HCT116 (cell line): ENCODE measurements around the gene CFAP61. TPM values are rescaled to one million over a fixed set of nuclear protein-coding genes. Genes with fewer than 3 reads are reported as not detected.

ENCODE experiments used
- ATAC-seq: fragments of 200-7000 bp; cut with Tn5 transposase; 2 replicates; pipeline ENCODE4 v1.9.1; 2020; ENCODE audit warnings: mild to moderate bottlenecking, moderate library complexity
- BruUV-seq: library from RNA; stranded (reverse); fragments of 400-500 nt; replicated peaks from 2 replicates; lab custom pipeline; 2021; lab: Mats Ljungman, UMichigan
- CTCF ChIA-PET: fragments of 300-600 bp; sonication (Branson Sonifier 250); formaldehyde crosslinking; loops from one replicate; lab custom pipeline; 2021; ENCODE audit warnings: antibody characterized with exemption; lab: Charles Lee
- POLR2A ChIA-PET: fragments of 300-600, 350-600 bp; sonication (Branson Sonifier 250); formaldehyde crosslinking; loops from one replicate; lab custom pipeline; 2021; ENCODE audit warnings: antibody characterized with exemption; lab: Charles Lee
- RAD21 ChIA-PET, 2 experiments: fragments of 300-600 bp; sonication (Branson Sonifier 250); formaldehyde crosslinking; loops; one replicate each; lab custom pipeline; 2023; ENCODE audit warnings: low total read pairs in 2 of 2; ENCODE audit not compliant: uncharacterized antibody in 2 of 2, unreplicated experiment in 2 of 2, low non-redundant PET in 1 of 2; lab: Charles Lee
- DNase-seq: peaks from one replicate; pipeline ENCODE4 v3.0.0-alpha.2; 2010; ENCODE audit warnings: low read depth, low spot score
- H2AFZ ChIP-seq: fragments of 200-600 bp; shearing (Covaris generic), sonication (generic); 2 replicates; pipeline ENCODE4 v1.6.1; 2017; ENCODE audit warnings: low read depth, mixed run types, mixed read lengths, antibody characterized with exemption, low read length; ENCODE audit not compliant: poor library complexity, severe bottlenecking
- H3K27ac ChIP-seq: 2 replicates; pipeline ENCODE4 v1.5.1; 2012; ENCODE audit warnings: low read depth, low read length
- H3K27me3 ChIP-seq: fragments of 200-600 bp; sonication (generic); 2 replicates; pipeline ENCODE4 v1.6.1; 2016; ENCODE audit warnings: mixed run types, low read length, mixed read lengths; ENCODE audit not compliant: insufficient read depth
- H3K36me3 ChIP-seq, 2 experiments: fragments of 200-500 bp in 1 of 2; fragments of 200-600 bp in 1 of 2; sonication (Bioruptor generic) in 1 of 2; sonication (generic) in 1 of 2; 2 replicates each; pipeline versions ENCODE4 v1.5.1 to v1.6.1; 2014 to 2016; ENCODE audit warnings: low read length in 2 of 2, inconsistent platforms in 1 of 2, mixed read lengths in 1 of 2, mixed run types in 1 of 2; ENCODE audit not compliant: insufficient read depth in 2 of 2, control insufficient read depth in 1 of 2
- H3K4me1 ChIP-seq, 2 experiments: fragments of 200-600 bp in 1 of 2; sonication (generic) in 1 of 2; 2 replicates each; pipeline versions ENCODE4 v1.5.1 to v1.6.1; 2012 to 2017; ENCODE audit warnings: low read length in 2 of 2, inconsistent platforms in 1 of 2, mild to moderate bottlenecking in 1 of 2, mixed read lengths in 1 of 2, mixed run types in 1 of 2, moderate library complexity in 1 of 2; ENCODE audit not compliant: insufficient read depth in 2 of 2, control insufficient read depth in 1 of 2
- H3K4me2 ChIP-seq: fragments of 200-600 bp; sonication (generic); 2 replicates; pipeline ENCODE4 v1.6.1; 2017; ENCODE audit warnings: mixed run types, low read length, mixed read lengths
- H3K4me3 ChIP-seq, 2 experiments: fragments of 200-600 bp in 1 of 2; sonication (generic) in 1 of 2; replicated peaks in 1 of 2; 2 replicates each; pipeline ENCODE4 v1.5.1; 2011 to 2016; ENCODE audit warnings: low read length in 2 of 2, control low read depth in 1 of 2, low read depth in 1 of 2, mild to moderate bottlenecking in 1 of 2, mixed read lengths in 1 of 2, mixed run types in 1 of 2
- H3K79me2 ChIP-seq: fragments of 200-600 bp; sonication (generic); 2 replicates; pipeline ENCODE4 v1.6.1; 2017; ENCODE audit warnings: mild to moderate bottlenecking, mixed run types, low read length, moderate library complexity, mixed read lengths; ENCODE audit not compliant: insufficient read depth
- H3K9ac ChIP-seq: fragments of 200-600 bp; sonication (generic); 2 replicates; pipeline ENCODE4 v1.6.1; 2016; ENCODE audit warnings: low read length, mixed read lengths
- H3K9me2 ChIP-seq: fragments of 200-600 bp; sonication (generic), shearing (Covaris generic); 2 replicates; pipeline ENCODE4 v1.6.1; 2017; ENCODE audit warnings: mixed run types, mild to moderate bottlenecking, moderate library complexity; ENCODE audit not compliant: insufficient read depth
- H3K9me3 ChIP-seq, 2 experiments: fragments of 200-500 bp in 1 of 2; fragments of 200-600 bp in 1 of 2; sonication (Bioruptor generic) in 1 of 2; sonication (generic) in 1 of 2; 2 replicates each; pipeline ENCODE4 v1.6.1; 2014 to 2017; ENCODE audit warnings: low read length in 2 of 2, mixed read lengths in 2 of 2, inconsistent platforms in 1 of 2, low read depth in 1 of 2, mild to moderate bottlenecking in 1 of 2, mixed run types in 1 of 2, moderate library complexity in 1 of 2; ENCODE audit not compliant: control insufficient read depth in 1 of 2, insufficient read depth in 1 of 2
- H4K20me1 ChIP-seq: fragments of 200-600 bp; sonication (generic), shearing (Covaris generic); 2 replicates; pipeline ENCODE4 v1.6.1; 2017; ENCODE audit warnings: mixed run types, mild to moderate bottlenecking, moderate library complexity; ENCODE audit not compliant: insufficient read depth
- CBX3 ChIP-seq: IDR thresholded peaks from 2 replicates; pipeline ENCODE4 v1.6.1; 2012; ENCODE audit warnings: low read depth
- EGR1 ChIP-seq: IDR thresholded peaks from 2 replicates; pipeline ENCODE4 v1.6.1; 2012; ENCODE audit warnings: low read depth
- ELF1 ChIP-seq: IDR thresholded peaks from 2 replicates; pipeline ENCODE4 v1.6.1; 2012; ENCODE audit warnings: low read depth, borderline replicate concordance
- EZH2phosphoT487 ChIP-seq: fragments of 200-600 bp; IDR thresholded peaks from 2 replicates; pipeline ENCODE4 v1.6.1; 2018; ENCODE audit warnings: antibody characterized with exemption, borderline replicate concordance
- POLR2A ChIP-seq: IDR thresholded peaks from 2 replicates; pipeline ENCODE4 v1.7.0; 2011; ENCODE audit warnings: borderline replicate concordance; ENCODE audit not compliant: insufficient read depth, insufficient read length; ENCODE audit errors: extremely low read depth
- RAD21 ChIP-seq: IDR thresholded peaks from 2 replicates; pipeline ENCODE4 v1.6.1; 2012; ENCODE audit warnings: low read depth, mild to moderate bottlenecking
- REST ChIP-seq: IDR thresholded peaks from 2 replicates; pipeline ENCODE4 v1.6.1; 2012; ENCODE audit warnings: low read depth
- YY1 ChIP-seq: IDR thresholded peaks from 2 replicates; pipeline ENCODE4 v1.6.1; 2011; ENCODE audit warnings: low read length, low read depth, moderate library complexity, mild to moderate bottlenecking; ENCODE audit not compliant: insufficient replicate concordance; ENCODE audit errors: extremely low read depth
- intact Hi-C: fragments of 100-400 bp; cut with micrococcal nuclease; formaldehyde crosslinking; loops from 2 replicates; pipeline ENCODE4 v1.10.0; 2022
- total RNA-seq: library from RNA; stranded (reverse); gene quantifications from one replicate; pipeline ENCODE4 v1.2.1, GENCODE V29; 2021; ENCODE audit not compliant: unreplicated experiment

CFAP61 gene
- total RNA-seq, 1 experiment from 2014 or later = 1.7 TPM

- Histone ChIP-seq H3K27me3 (peaks cover 4% of the 10 kb centered on the region), H3K36me3 (no peaks in the 10 kb centered on the region), H3K9me2 (no peaks in the 10 kb centered on the region), H3K4me2 (no peak overlapping the region), H4K20me1 (no peaks in the 10 kb centered on the region), H3K79me2 (no peaks in the 10 kb centered on the region), H3K4me3 (no peak overlapping the region), H2AFZ (no peak overlapping the region), H3K4me1 (no peaks in the 10 kb centered on the region), H3K27ac (no peak overlapping the region), H3K9ac (no peak overlapping the region), H3K9me3 (no peaks in the 10 kb centered on the region)
- intact Hi-C loops = no loop called here
- RAD21 ChIA-PET = no interaction called here
- no peak for ATAC-seq
- TF ChIP-seq CBX3 (no peak), ELF1 (no peak), EZH2phosphoT487 (no peak), REST (no peak), YY1 (no peak), EGR1 (no peak), RAD21 (no peak), POLR2A (no peak)
- CTCF ChIA-PET = no interaction called here
- POLR2A ChIA-PET = no interaction called here
- BruUV-seq = no TSS peak
- DNase-seq = no peak
These were observed 161.3 kb downstream of the CFAP61 start for GRCh38 chr20:20213526-20214121.
